COLO829 (cell line): ENCODE data around the gene MTFMT.

Source experiments
- DNase-seq: peaks from one replicate; pipeline ENCODE4 v3.0.0; 2012; ENCODE audit warnings: low spot score

MTFMT gene

DNA sequence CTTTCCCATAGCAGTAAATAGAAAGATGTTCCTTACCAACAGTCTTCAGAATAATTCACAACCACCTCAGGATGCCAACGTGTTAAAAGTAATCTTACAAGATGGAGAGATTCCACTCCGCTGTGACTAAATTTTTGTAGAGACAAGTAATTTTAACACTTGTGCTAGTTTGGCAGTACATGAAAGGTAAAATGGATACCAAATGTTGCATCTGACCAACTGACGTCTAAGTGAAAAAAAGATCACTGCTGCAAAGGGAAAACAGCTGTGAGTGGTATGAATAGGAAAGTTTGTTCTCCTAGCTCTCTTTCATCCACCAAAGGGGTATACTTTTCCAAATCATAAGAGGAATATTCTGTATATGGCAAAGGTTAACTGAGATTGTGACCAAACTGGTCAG is 42.3 kb downstream of the MTFMT start:
- DNase-seq: no peak

- DNase-seq: no peak
Observed at GRCh38 chr15:64985366-64986033, 43.9 kb downstream of the MTFMT start.

DNA sequence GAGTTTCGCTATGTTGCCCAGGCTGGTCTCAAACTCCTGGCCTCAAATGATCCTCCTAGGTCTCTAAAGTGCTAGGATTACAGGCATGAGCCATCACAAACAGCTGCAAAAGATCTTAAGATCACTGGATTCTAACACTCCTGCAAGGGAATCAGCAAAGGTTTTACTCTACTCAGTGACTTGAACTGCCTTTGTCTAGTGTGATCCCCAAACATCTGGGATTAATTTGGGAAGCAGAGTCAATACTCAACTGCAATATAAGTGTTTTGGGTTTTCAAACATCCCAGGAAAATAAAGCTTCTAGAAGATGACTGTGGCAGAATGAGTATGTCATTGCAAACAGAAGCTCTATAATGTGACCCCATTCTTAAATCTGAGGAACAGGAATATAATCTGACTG is 47.0 kb downstream of the MTFMT start:
- no peak for DNase-seq

DNA sequence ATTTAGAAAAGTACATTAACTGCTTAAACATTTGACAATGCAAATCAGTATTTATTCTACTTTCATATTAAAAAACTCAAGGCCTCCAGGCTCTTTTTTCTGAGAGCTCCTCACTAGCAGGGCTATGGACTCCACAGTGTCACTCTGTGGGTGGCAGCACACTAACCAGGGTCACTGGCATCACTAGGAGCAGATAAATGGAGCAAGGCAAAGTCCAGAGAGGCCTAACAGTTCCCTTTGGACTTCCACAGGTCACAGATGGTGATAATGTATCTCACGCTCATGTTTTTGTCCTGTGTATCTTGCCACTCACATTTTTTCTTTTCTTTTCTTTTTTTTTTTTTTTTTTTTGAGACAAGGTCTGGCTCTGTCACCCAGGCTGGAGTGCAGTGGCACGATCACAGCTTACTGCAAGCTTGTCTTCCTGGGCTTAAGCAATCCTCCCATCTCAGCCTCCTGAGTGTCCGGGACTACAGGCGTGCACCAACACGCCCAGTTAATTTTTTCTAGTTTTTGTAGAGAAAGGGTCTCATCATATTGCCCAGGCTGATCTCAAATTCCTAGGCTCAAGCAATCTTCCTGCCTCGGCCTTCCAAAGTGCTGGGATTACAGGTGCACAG is 47.5 kb downstream of the MTFMT start:
- DNase-seq: no peak

DNA sequence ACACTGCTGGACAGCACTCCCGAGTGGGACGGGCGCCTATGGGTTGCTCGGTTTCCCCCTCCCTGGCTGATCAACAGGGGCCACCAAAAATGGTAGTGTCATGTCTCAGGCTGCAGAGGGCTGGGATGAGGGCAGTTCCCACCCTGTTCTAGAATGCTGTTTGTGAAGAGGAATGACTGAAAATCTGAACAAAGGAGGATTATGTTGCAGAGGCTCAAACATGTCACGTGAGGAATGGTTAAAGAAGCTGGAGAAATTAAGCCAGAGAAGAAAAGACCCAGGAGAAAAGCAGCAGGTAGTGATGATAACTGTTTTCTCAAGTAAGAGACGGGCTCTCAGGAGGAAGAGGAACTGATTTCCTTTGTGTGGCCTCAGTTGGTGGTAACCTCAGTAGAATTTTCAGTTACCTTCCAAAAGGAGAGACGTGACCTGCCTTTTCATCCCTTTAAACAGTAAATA is 50.2 kb downstream of the MTFMT start:
- DNase-seq: peak; percentile 26

DNA sequence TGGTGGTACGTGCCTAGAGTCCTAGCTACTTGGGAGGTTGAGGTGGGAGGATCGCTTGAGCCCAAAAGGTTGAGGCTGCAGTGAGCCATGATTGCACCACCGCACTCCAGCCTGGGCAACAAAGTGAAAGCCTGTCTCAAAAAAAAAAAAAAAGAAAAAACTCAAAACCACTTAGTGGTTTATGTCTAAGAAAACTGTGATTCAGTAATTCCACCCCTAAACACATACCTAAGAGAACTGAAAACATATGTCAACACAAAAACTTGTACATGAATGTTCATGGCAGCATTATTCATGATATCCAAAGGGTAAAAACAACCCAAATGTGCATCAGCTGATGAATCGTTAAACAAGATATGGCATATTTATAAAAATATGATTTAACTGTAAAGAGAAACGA is 54.0 kb downstream of the MTFMT start:
- DNase-seq: no peak

- DNase-seq: no peak
Observed at GRCh38 chr15:64970698-64971097, 58.7 kb downstream of the MTFMT start.

DNA sequence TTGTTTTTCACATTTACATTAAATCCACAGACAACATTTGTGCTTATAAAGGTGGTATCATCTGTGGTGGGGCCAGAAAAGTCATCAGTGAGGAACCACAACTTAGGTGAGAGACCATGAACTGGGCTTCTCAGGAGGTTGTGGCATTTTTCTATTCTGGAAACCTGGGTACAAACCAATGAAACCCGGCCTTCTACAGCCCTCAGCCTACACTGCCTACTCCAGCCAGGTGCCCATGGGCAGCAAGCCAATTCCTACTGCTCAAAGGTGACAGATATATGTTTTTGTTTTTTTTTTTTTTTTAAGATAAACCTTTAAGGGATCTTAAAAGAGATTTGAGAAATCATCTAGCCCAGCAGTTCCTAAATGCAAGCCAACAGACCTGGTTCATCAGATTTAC is 60.0 kb downstream of the MTFMT start:
- no peak for DNase-seq

DNA sequence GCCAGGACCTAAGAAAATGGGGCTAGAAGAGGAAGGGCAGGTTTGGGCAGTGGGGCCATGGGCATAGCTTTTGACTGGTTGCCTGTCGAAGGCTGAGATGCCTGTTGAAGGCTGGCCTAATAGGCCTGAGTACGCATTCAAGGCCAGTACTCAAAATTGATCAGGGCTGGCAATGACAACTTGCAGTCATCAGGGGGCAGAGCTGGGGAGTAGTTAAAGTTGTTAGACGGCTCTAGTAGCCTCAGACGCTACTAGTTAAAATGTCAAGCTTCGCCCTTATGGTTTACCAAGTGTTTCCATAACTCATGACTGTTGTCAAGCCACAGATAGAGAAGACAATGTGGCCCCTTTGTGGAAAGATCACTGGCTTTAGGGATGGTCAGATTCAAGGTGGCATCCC is 68.4 kb downstream of the MTFMT start:
- DNase-seq: no peak

DNA sequence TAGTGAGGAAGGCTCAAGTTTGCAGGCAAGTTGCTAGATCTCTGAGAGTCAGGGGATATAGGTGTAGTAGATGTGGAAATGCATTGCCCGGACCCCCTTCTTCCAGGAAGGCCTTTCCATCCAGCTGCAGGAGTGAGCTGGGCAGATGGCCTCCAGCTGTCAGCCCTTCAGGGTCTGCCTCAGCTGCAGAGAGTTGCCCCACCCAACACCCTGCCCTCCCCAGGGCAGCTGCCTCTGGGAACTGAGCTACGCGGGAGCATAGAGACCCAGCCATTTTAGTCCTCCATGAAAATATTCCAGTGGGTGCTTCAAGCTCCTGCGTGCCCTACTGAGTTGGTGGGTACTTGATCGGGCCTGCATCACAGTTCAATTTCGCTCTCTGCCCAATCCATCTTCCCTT is 69.3 kb downstream of the MTFMT start:
- DNase-seq: no peak

DNA sequence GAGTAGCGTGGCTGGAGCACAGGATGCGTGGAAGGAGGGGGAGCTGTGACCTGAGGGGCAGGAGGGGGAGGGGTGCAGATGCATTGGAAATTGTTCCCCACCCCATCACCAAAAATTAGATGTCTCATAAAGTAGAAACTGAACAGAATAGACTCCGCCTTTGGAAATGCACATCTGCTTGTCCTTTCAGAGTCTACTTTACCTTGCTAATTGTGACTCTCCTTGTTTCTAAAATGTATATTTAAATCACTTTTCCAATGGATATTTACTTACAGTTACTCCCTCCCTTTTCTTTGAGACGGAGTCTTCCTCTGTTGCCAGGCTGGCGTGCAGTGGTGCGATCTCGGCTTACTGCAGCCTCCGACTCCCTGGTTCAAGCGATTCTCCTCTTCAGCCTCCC is 70.3 kb downstream of the MTFMT start:
- no peak for DNase-seq

- no peak for DNase-seq
Observed at GRCh38 chr15:64954395-64954794, 75.0 kb downstream of the MTFMT start.

- DNase-seq: no peak
Observed at GRCh38 chr15:64951777-64952418, 77.5 kb downstream of the MTFMT start.
